Activated CD4-positive, alpha-beta T cell treated with anti-CD3 and anti-CD28 coated beads, Interleukin-2, Interleukin-4, amounts not matched to agents 100 ng/mL and 50 ng/mL, durations not matched to agents 16 hours and 8 hours (primary cell): ENCODE results near the gene TEAD3.

Experiments used
- DNase-seq: peaks from one replicate; pipeline ENCODE4 v3.0.0-alpha.2; 2020; ENCODE audit warnings: low spot score

The TEAD3 gene

GRCh38 chr6:35475573-35475972 lies 21.3 kb downstream of the TEAD3 start:
- no peak for DNase-seq

DNA sequence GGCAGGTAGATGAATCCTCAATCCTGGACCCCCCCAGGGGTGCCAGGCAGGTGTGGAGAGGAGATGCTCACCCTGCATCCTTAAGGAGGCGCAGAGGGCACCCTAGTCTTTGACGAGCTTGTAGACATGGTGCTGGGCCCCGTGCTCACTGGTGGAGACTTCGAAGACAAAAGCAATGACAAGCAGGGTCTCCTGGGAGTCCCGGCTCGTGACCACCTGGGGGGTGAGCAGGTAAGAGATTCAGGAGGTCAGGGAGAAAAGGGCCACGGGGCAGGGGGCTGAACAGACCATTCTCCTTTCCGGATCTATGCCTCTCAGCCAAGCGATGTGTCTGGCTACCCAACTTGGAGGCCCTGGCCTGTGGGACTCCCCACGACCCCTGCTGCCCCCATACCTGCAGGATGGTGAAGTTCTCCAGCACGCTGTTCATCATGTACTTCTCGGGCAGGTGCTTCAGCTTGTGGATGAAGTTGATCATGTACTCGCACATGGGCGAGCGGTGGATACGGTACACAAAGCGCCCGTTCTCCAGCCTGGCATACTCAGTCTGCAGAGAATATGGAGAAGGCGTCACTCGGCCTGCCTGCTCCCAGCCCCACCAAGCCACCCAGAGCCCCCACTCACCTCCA lies 21.8 kb downstream of the TEAD3 start:
- no peak for DNase-seq

GRCh38 chr6:35474131-35474941 lies 22.5 kb downstream of the TEAD3 start:
- no peak for DNase-seq

DNA sequence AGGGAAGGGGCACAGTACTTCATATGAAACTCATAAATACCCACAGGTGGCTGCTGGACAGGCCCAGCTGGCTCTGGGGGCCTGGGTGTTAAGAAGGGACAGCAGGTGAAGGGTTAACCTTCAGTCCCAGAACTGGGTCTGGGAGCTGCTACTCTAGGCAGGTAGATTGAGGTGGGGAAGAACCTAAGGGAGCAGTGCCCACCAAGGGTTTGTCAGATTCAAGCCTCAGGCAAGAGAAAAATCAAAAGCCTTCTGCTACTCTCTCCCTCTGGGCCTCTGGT lies 23.1 kb downstream of the TEAD3 start:
- no peak for DNase-seq

DNA sequence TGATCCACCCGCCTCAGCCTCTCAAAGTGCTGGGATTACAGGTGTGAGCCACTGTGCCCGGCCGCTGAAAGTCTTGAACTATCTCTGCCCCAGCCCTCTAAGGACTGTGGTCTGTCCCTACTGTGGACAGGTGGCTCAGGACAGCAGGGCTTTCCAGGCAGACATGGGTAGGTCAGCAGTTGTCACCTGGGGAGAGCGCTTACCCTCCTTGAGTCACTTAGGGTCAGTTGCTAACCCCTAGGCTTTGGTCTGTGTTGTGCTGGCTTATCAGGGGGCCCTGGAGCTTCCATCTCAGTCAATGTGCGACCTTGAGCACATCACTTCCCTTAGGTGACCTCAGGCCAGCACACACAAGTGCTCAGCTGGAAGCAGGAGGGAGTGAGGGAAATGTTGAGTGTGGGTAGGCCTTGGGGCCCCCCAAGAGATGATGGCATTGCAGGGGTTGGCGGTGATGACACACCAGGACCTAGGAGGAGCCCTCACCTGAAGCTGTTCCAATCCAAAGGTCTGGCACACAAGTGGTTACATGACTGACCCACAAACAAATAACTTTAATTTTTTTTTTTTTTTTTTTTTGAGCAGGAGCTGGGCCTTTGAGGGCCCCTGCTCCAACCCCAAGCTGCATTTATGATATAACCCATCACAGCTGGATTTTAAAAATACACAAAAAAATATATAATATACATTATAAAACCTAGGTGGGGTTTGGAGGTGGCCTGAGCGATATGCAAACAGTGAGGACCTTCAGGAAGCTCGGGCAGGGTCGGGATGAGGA lies 23.6 kb downstream of the TEAD3 start:
- no peak for DNase-seq

DNA sequence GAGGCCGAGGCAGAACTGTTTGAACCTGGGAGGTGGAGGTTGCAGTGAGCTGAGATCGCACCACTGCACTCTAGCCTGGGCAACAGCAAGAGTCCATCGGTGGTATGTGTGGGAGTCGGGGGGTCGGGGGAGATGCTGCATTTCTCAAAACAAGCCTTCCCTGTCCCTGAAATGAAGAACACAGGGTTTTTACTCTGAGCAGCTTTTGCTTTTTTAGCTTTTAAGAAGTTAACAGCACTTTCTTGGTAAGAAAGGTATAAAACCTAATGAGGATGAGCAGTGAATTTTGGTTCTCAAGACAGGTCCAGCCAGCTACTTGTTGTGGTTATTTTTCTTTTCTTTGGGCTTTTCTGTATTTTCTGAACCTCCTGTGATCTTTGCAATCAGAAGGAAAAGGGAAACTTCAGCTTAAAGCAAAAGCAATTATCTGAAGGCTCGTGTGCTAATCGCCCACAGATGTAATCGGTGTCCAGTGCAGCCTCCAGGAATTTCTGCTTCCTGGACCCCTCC lies 25.0 kb downstream of the TEAD3 start:
- no peak for DNase-seq

GRCh38 chr6:35470663-35471120 lies 26.2 kb downstream of the TEAD3 start:
- no peak for DNase-seq

GRCh38 chr6:35469751-35470662 lies 26.9 kb downstream of the TEAD3 start:
- peak; percentile 44 for DNase-seq

GRCh38 chr6:35468980-35469750 lies 27.7 kb downstream of the TEAD3 start:
- no peak for DNase-seq

DNA sequence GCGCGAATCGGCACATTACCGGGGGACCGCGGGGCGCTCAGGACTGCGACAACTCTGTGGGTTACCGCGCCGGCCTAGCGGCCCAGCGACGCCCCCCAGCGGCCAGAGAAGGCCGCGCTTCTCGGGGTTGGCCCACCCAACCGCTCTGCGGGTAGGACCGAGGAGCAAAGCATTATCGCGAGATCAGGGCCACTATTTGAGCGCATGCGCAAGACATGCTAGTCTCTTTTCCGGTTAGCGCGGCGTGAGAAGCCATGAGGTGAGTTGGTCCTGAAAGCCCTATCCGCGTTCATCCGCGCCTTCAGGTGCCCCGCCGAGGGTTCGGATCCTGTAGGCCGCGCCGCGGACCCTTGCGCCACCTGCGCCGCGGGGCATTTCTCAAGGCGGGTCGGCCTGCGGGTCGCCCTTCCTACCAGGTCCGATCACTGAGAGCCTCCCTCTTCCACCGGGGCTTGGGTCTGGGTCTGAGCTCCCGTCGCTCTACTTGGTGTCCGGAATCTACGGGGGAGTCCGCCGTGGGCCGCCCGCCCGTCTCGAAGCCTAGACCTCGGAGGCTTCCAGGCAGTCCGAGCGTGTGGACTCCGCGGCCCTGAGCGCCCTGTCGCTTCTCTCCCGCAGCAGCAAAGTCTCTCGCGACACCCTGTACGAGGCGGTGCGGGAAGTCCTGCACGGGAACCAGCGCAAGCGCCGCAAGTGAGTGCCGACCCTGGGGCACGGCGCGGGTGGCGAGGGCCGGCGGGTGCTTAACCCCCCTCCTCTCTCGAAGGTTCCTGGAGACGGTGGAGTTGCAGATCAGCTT lies 28.5 kb downstream of the TEAD3 start, which contains the start of gene RPL10A:
Gene RPL10A (plus strand): TSS at position 221 of the 799 bp plus-strand sequence. CDS start 34 bp downstream, at position 255.
- DNase-seq, result peak; percentile 98

DNA sequence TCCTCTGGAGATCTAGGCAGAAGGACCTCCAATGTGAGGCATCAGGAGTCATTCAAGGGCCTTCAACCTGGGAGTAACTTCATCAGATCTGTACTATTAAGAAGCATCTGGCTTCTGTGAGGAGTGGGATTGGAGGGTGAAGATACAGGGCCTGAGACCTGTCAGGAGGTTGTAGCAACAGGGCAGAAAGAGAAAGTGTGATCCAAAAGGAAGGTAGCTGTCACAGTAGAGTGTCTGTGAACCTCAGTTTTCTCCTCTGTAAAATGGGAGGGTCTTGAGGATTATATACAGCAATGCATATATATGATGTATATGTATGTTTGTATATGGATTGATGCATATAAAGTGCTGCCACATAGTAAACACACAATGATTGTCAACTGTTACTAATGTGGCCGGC lies 31.2 kb downstream of the TEAD3 start:
- DNase-seq, result no peak

GRCh38 chr6:35463292-35463691 lies 33.6 kb downstream of the TEAD3 start:
- DNase-seq, result no peak

DNA sequence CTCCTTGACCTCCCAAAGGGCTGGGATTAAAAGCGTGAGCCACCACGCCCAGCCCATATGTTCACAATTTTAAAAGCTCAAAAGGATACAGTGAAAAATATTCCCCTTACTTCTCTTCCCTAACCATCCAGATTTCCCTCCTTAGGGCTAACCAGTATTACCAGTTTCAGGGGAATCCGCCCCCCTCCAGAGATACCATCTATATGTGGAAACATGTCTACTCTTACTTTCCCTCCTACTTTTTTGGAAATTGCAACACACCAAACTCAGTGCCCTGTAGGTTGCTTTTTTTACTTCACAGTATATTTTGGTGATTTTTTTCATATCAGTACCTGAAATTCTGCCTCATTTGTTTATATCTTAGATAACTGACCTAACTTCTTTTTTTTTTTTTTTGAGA lies 35.6 kb downstream of the TEAD3 start:
- no peak for DNase-seq

- DNase-seq, result no peak
Observed at GRCh38 chr6:35457907-35458306, 39.0 kb downstream of the TEAD3 start.

DNA sequence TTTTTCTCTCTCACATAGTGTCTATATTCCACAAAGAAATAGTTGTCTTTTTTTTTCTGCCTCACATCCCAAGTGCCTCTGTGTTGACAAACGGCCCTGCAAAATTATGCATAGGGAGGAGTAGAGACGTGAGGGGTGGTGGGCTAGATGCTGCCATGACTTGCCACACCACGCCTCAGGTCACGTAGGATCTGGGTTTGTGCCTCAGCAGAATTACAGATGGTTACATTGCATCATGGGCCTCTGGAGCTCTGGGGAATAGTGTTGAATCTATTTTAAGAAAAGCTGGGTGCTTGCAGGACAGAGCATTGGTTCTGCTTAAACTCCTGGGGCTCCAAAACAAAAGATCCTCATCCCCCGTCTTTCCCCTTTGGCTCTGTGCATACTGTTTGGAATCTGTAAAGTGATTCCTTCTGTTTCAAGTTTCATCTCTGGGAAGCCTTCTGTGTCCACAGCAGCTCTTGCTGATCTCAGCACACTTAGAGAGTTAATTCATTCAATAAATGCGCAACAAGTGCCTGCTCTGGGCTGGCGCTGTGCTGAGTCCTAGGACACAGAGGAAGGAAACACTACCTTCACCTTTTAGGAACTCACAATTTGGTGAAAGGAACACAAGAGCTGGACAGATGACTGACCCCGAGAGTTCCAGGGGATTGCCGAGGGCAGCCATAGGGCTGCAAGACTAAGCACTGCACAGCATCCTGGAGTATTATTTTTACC lies 42.3 kb downstream of the TEAD3 start:
- no peak for DNase-seq

DNA sequence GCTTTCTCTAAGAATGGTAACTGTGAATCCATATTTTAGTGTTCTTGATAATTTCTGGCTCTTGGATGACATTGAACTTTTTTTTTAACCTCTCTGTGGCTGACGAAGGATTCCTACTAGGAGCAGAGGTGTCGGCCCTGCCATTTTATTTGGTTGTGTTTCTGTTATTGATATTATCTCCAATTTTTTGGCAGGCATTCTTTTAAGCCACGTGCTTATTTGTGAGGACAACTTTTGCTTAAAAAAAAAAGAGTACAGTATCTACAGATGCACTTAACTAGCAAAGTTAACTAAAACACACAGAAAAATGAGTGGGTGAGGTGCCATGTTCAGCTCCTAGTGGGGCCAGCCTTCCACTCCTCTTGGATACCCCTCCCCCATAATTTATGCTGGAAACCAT lies 43.6 kb downstream of the TEAD3 start:
- no peak for DNase-seq

DNA sequence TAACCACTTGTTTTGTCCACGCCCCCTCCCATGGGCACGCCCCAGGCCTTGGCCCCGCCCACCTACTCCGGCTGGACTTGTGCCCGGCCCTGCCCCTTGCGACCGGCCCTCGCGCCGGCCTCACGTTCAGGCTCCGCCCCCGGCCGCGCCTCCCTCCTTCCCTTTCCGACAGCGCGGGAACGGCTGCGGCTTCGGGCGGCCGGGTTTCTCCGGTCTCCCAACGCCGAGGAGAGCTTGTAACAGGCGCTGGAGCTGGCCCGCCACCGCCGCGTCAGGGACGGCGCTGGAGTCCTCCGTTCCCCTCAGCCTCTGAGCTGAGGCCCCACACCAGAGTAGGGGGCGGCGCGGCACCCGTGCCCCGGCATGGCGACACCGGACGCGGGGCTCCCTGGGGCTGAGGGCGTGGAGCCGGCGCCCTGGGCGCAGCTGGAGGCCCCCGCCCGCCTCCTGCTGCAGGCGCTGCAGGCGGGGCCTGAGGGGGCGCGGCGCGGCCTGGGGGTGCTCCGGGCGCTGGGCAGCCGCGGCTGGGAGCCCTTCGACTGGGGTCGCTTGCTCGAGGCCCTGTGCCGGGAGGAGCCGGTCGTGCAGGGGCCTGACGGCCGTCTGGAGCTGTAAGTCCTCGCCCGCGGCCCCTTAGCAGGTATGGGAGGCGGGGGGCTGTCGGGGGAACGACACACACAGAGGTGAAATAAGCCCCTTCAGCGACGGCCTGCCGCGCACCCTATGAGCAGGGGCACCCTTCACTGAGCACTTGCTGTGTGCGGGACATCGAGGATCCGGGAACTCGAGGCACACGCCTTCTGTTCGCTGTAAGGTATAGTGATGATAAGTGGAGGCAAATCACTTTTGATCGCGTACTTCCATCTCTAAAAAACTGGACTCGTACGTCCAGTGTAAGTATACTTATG lies 44.4 kb downstream of the TEAD3 start, which contains the start of gene FANCE:
Gene FANCE (plus strand): TSS at position 156 of the 908 bp plus-strand sequence. CDS start 208 bp downstream, at position 364.
- peak; percentile 96 for DNase-seq
